Neutrophil (primary cell): ENCODE results near the gene LPP.

Source experiments
- H3K27ac ChIP-seq: fragments of 200-600 bp; sonication (generic); 2 replicates; pipeline ENCODE4 v1.5.1; 2016; ENCODE audit warnings: mild to moderate bottlenecking, moderate library complexity
- H3K27me3 ChIP-seq: fragments of 200-600 bp; sonication (generic); 2 replicates; pipeline ENCODE4 v1.6.0; 2016; ENCODE audit warnings: mild to moderate bottlenecking
- H3K36me3 ChIP-seq: fragments of 200-600 bp; sonication (generic); 2 replicates; pipeline ENCODE4 v1.5.1; 2017
- H3K4me1 ChIP-seq, 2 experiments: fragments of 200-600 bp in 1 of 2; sonication (generic) in 1 of 2; 1 replicate in 1 of 2; 2 replicates in 1 of 2; pipeline versions ENCODE4 v1.5.1 to v1.6.1; 2013 to 2016; ENCODE audit warnings: low read depth in 1 of 2, low read length in 1 of 2, mild to moderate bottlenecking in 1 of 2, moderate library complexity in 1 of 2; ENCODE audit not compliant: control insufficient read depth in 1 of 2, insufficient read depth in 1 of 2
- H3K4me3 ChIP-seq, 2 experiments: fragments of 200-600 bp in 1 of 2; sonication (generic) in 1 of 2; 1 replicate in 1 of 2; 2 replicates in 1 of 2; pipeline ENCODE4 v1.5.1; 2013 to 2016; ENCODE audit warnings: low read depth in 1 of 2, low read length in 1 of 2, mild to moderate bottlenecking in 1 of 2, moderate library complexity in 1 of 2
- H3K9me3 ChIP-seq: fragments of 200-600 bp; sonication (generic); 2 replicates; pipeline ENCODE4 v1.5.1; 2016
- CTCF ChIP-seq: fragments of 200-600 bp; sonication (generic); IDR thresholded peaks from 2 replicates; pipeline ENCODE4 v1.5.1; 2016; ENCODE audit warnings: antibody characterized with exemption

Gene LPP

DNA sequence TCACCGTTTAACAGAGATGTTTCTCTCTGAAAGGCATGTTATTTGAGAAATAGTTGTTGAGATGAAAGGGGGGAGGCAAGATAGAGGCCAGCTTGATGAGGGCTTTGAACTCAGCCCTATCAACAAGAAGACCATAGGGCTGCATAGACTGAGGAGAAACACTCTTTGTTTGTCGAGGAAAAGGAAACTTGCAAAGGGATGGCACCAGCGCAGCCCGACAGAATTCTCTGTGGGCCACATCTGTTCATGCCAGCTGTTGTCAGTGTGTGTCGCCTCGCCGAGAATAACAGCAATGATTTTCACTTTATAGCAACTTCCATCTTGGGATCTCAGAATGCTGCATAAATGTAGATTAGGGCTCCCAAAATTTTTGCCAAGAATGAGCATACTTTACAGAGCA is 539.5 kb downstream of the LPP start:
- Histone ChIP-seq H3K4me3 (no peak overlapping the region), H3K9me3 (no peaks in the 10 kb centered on the region), H3K4me1 (peaks cover 13 to 18% of the 10 kb centered on the region in 2 experiments), H3K27ac (no peak overlapping the region), H3K27me3 (no peaks in the 10 kb centered on the region), H3K36me3 (no peaks in the 10 kb centered on the region)
- no peak for TF ChIP-seq CTCF

GRCh38 chr3:188695241-188695640 is 541.3 kb downstream of the LPP start:
- no peak for TF ChIP-seq CTCF

GRCh38 chr3:188697127-188697526 is 543.2 kb downstream of the LPP start:
- H3K27me3 ChIP-seq = no peaks in the 10 kb centered on the region
- H3K4me1 ChIP-seq = peaks cover 31 to 36% of the 10 kb centered on the region in 2 experiments
- no peaks in the 10 kb centered on the region for H3K9me3 ChIP-seq
- no peak overlapping the region for H3K4me3 ChIP-seq
- no peak overlapping the region for H3K27ac ChIP-seq
- H3K36me3 ChIP-seq = no peaks in the 10 kb centered on the region
- TF ChIP-seq CTCF = no peak

More at GRCh38 chr3:188695241-188695640, 541.3 kb downstream of the LPP start:
- H3K4me1 ChIP-seq = peaks cover 12 to 17% of the 10 kb centered on the region in 2 experiments
- no peaks in the 10 kb centered on the region for H3K9me3 ChIP-seq
- no peak overlapping the region for H3K4me3 ChIP-seq
- H3K27ac ChIP-seq = no peak overlapping the region
- no peaks in the 10 kb centered on the region for H3K27me3 ChIP-seq
- no peaks in the 10 kb centered on the region for H3K36me3 ChIP-seq

- H3K36me3 ChIP-seq = no peaks in the 10 kb centered on the region
- H3K4me1 ChIP-seq = peaks cover 35 to 44% of the 10 kb centered on the region in 2 experiments
These were observed 544.5 kb downstream of the LPP start for GRCh38 chr3:188698436-188698835.

DNA sequence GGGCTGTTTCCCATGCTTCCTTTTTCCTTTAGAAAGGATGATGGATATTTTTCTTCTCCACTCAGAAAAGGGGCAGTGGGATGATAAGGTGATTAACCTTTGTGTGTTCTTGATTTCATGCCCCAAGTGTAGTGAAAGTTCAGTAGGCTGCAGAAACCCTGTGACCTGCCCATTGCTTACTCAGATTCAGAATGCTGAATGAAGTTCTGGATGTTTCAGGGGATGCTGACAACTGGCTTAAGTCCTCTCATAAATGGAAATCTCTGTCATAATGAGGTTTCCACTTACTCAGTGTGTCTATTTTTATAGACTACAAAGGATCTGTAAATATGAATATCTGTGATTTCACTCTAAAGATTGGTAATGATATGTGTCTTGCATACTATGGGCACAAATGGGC is 546.5 kb downstream of the LPP start:
- H3K36me3 ChIP-seq = no peaks in the 10 kb centered on the region
- TF ChIP-seq CTCF = no peak
- peak overlapping the region; percentile 85 for H3K27ac ChIP-seq
- peaks cover 35 to 44% of the 10 kb centered on the region in 2 experiments for H3K4me1 ChIP-seq
- no peaks in the 10 kb centered on the region for H3K9me3 ChIP-seq
- H3K27me3 ChIP-seq = no peaks in the 10 kb centered on the region
- H3K4me3 ChIP-seq = peak overlapping the region in 1 of 2 experiments; percentile 15

More at GRCh38 chr3:188698436-188698835, 544.5 kb downstream of the LPP start:
- no peak for TF ChIP-seq CTCF
- H3K4me3 ChIP-seq = no peak overlapping the region
- H3K9me3 ChIP-seq = no peaks in the 10 kb centered on the region
- H3K27me3 ChIP-seq = no peaks in the 10 kb centered on the region
- H3K27ac ChIP-seq = no peak overlapping the region

GRCh38 chr3:188700918-188701317 is 547.0 kb downstream of the LPP start:
- no peak overlapping the region for H3K4me3 ChIP-seq
- peaks cover 35 to 44% of the 10 kb centered on the region in 2 experiments for H3K4me1 ChIP-seq
- no peak for TF ChIP-seq CTCF
- H3K36me3 ChIP-seq = no peaks in the 10 kb centered on the region
- H3K9me3 ChIP-seq = no peaks in the 10 kb centered on the region
- H3K27me3 ChIP-seq = no peaks in the 10 kb centered on the region
- H3K27ac ChIP-seq = peak overlapping the region; percentile 85
